ENCODE data around the gene RUBCN.
A peak's percentile ranks its signal among the peaks of the same experiment; 100 is the strongest.

The RUBCN gene

GRCh38 chr3:197736491-197737318 is at the start of gene RUBCN:
RUBCN (minus strand) TSS chr3:197736904; CDS start chr3:197736719, 185 bp downstream.
- peak; percentile 96 for DNase-seq (ENCODE audit: low spot score)
- no peak for TF ChIP-seq CTCF (IDR thresholded peaks at IDR 0.05; ENCODE audit: extremely low read depth, missing control alignments)

GRCh38 chr3:197784019-197784585 is 47.4 kb upstream of the RUBCN start:
- no peak for TF ChIP-seq CTCF (IDR thresholded peaks at IDR 0.05; ENCODE audit: extremely low read depth, missing control alignments)
- DNase-seq (ENCODE audit: low spot score) = no peak

GRCh38 chr3:197782230-197782629 is 45.5 kb upstream of the RUBCN start:
- TF ChIP-seq CTCF (IDR thresholded peaks at IDR 0.05; ENCODE audit: extremely low read depth, missing control alignments) = no peak

GRCh38 chr3:197775317-197775716 is 38.6 kb upstream of the RUBCN start:
- no peak for DNase-seq (ENCODE audit: low spot score)
- no peak for TF ChIP-seq CTCF (IDR thresholded peaks at IDR 0.05; ENCODE audit: extremely low read depth, missing control alignments)

More at GRCh38 chr3:197782230-197782629, 45.5 kb upstream of the RUBCN start:
- DNase-seq (ENCODE audit: low spot score) = peak; percentile 35

- no peak for TF ChIP-seq CTCF (IDR thresholded peaks at IDR 0.05; ENCODE audit: extremely low read depth, missing control alignments)
- DNase-seq (ENCODE audit: low spot score) = no peak
Measured at GRCh38 chr3:197761784-197762183, 25.1 kb upstream of the RUBCN start.

GRCh38 chr3:197758512-197758911 is 21.8 kb upstream of the RUBCN start:
- DNase-seq (ENCODE audit: low spot score) = no peak
- no peak for TF ChIP-seq CTCF (IDR thresholded peaks at IDR 0.05; ENCODE audit: extremely low read depth, missing control alignments)

- no peak for TF ChIP-seq CTCF (IDR thresholded peaks at IDR 0.05; ENCODE audit: extremely low read depth, missing control alignments)
Measured at GRCh38 chr3:197756704-197757103, 20.0 kb upstream of the RUBCN start.

More at GRCh38 chr3:197756704-197757103, 20.0 kb upstream of the RUBCN start:
- DNase-seq (ENCODE audit: low spot score) = no peak

Measured in GM20000 (cell line).